GM21786 (cell line): Measurements from ENCODE around the gene RAD51B.

Experiments
- ATAC-seq: cut with Tn5 transposase; IDR thresholded peaks from one replicate; pipeline ENCODE4 v1.9.1; 2021; ENCODE audit not compliant: unreplicated experiment

RAD51B gene

DNA sequence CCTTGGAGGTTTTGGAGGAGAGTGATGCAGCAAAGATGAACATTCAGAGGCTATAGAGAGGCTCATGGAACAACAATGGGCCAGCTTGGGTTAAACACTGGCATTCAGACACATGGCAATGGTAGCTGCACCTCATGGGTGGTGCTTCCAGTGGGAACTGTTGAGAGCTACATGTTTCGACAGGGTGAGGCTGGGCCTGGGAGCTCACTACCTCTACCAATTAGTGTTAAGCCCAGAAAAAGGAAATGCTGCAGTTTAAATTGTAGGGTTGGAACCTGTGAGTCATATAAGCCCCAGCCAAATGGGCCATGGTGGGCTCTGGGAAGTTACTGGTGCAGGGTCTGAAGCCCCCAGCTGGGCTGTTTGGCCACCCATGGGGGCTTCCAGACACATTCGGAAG is 693.6 kb downstream of the RAD51B start:
- ATAC-seq = no peak

DNA sequence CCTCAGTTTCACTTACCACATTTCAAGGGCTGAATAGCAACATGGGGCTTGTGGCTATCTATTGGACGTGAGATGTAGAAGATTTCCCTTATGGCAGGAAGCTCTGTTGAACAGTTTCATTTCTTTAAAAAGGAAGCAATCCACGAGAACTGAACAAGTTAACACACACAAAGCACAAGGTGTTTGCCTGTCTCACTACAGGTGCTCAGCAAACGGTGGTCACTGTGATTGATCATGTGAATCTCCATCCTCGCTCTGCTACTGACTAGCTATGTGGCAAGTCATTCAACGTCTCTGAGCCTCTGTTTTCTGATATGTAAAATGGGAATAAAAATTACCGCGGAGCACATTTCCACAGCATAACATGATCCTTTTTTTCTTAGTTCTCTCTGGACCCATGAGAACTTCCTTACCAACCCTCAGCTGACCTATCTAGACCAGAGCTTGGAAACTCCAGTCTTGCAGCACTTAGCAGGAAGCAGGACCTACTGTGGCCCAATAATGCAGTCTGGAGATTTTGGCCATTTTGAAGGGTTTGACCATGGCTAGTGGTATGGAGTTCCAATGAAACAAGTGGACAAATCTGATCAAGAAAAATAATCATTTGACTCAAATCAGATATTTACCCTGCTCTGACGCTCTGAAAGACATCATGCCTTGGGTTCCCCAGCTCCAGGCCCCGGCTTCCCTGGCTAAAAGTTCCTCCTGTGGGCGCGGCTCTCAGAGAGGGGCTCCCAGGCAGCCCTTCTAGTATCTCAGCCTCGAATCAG is 694.4 kb downstream of the RAD51B start:
- peak; percentile 71 for ATAC-seq

DNA sequence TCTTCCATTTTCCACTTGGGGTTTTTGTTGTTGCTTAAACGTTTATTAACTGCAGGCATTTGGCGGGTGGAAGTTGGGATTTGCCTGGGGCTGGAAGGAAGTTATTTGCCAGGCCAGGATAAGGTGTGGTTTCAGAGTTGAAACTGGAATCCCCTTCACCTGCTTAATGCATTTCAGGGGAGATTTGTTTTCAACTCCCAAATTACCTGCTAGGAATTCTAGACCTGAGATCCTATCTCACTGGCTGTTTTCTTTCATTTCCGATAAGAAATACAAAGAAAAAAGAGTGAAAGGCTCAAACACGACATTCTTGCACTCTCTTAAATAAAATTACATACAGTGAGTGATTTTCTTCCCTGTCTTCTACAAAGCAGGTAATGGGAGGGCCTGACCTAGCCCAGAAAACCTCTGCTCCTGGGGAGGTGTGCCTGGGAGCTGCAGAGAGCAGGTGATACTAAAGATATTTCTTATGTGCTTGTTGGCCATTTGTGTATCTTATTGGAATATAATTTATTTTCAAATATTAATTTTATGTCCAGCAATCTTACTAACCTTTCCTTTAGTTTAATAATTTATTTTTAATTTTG is 695.1 kb downstream of the RAD51B start:
- no peak for ATAC-seq

DNA sequence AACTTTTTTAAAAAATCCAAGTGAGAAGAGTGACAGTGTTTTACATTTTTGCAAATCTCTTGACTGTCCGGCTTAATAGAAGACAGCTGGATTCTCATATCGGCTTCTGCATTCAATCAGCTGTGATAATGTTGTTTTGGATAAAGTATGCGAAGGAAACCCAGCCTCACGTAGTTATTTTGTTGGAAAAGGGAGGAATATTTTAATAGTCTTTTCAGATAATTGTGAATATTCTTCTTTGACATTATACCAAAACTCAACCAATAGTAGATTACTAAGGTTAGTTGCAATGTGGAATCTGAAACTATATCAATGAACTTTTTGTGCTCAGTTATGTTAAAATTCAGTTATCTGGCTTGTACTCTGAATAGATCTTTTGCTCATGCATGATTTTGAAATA is 696.8 kb downstream of the RAD51B start:
- no peak for ATAC-seq

DNA sequence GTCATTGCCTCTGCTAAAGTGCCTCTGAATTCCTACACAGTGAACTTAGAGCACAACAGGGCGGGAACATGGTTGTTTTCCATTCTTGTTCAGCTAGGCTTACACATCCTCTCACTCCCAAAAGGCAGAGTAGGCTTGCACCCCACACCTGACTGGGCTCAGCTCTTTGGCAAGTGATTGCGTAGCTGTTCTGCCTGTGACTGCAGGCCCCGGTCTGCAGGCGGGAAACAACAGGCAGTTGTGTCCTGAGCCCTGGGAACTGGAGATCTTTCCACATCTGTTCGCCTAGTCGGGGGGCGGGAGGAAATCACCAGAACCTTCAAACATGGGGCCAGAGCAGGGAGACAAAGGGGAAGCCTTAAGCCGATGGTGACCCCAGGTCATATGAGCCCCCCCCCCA is 698.6 kb downstream of the RAD51B start:
- ATAC-seq = no peak

DNA sequence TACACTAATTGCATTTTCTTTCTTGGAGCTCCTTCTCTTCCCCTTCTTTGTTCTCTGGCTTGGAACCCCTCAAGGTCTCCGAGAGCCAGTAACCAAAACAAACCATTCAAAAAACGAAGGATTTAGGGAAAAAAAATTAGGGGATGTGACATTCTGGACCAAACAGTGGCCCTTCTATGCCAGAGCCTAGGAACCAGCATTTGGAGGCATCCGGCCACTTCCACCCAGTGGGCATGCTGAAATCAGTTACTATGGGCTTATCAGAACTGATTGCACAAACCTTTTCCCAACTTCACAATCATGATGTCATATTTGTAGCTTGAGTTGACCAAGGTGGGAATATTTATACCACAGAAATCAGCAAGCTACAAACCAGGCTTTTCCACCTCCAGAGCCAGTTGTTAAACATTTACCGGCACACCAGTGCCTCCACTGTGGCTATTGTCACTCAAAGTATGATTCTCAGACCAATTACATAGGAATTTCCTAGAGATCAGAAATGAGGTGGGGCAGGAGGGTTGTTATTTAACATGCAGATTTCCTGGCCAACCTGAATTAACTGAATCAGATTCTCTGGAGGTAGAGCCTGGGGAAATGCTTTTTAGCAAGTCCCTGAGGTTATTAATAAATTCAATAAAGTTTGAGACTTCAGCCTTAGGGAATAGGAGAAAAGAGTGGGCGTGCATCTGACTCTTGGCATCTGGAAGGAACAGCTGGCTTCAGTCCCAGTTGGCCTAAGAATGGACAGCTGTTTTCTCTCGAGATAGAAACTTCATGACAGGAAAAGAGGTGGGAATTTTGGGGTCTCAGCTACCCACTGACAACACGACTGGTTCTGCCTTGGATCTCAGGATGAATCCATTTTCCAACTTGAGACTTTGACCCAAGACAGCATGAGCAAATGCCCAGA is 699.4 kb downstream of the RAD51B start:
- ATAC-seq = no peak

DNA sequence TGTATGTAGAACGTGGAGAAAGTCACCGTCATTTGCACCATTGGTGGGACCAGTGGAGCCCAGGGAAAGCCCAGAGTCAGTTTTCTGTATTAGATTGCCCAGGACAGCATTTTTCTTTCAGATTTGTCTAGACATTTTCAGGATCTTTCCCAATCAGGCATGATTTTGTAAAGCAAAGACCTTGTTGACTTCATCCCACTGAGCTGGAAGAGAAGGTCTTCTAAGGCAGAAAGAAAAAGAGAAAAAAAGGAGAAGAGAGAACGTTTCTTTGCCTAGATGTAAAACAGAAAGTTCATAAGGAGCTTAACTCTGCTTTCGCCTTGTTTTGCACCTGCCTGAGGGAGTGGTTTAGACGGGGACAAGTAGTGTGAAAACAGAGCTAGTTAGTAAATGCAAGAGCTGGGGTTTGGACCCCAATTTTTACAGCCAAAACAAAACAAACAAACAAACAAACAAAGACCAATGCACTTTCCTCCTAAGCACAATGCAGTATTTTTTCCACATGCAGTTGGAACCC is 700.1 kb downstream of the RAD51B start:
- no peak for ATAC-seq

DNA sequence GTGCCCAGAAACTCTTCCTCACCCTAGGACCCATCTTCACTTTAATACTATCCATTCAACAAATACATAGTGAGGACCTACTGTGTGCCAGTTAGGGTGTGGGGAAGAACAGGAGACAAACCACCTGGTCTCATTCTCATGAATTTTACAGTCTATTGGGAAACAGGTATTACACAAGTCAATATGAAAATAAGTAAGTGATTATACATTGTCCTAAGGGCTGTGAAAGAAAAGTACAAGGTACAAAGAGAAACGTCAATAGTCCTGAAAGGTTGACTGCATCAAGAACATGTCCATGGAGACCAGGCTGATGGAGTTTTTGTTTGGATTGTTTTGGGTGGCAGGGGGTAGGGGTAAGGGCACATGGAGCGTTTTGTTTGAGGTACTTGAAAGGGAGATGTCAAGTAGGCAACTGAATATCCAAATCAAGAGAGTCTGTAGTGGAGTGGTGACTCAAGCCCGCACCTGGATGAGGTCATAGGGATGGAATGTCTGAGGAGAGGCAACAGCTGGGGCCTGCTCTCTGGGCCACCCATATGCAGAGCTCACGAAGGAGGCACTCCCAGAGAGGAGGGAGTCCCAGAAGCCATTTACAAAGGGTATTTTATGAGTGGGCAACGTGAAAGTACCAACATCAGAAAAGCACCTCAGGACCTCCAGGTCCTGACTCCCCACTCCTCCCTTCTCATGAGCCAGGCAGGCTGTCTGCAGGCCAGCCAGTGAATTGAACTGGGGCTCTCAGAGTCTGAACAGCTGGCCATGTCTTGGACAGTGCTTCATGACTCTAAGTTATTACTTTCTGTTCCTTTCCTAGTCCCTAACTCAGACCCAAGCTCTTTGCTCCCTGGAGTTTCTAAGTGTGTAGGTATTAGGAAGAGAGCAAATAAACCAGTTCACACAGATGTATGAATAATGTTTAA is 701.3 kb downstream of the RAD51B start:
- ATAC-seq = no peak

DNA sequence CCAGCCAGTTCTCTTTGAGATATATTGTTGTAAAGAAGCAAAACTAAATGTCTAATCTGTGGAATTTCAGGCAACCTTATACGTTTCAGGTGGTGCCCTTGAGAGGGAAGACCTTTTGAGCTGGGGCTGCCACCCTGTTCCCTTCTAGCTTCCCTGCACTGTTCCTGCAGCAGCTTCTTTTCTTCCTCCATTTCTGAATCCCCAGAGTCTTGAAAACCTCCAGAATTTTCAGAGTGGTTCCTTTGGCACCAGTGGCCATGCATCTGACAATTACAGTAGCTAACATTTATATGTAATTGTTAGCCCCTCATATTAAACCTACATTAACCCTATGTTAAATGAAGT is 702.0 kb downstream of the RAD51B start:
- no peak for ATAC-seq

DNA sequence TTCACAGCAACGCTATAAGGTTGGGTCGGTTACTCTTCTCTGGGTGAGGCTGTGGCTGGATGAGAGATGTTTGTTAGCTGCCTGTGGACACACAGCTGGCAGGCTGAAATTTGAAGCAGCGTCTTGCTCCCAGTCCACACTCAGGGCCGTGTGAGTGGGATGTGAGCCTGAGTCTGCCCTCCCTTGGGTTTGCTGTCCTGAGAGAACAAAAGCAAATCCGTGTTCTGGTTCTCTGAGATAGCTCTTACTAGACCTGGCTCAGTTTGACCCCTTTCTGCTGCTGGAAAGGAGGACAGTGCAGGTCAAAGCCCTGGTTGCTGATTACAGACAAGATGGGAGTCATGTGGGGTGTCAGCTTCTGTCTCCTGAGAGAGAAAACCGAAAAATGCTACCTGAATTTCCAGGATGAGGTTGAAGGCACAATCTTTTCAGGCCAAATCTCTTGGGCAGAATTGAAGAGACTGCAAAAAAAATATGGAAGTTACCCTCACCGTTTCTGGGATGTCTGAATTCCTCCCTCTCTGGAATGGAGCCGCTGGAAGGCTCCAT is 702.5 kb downstream of the RAD51B start:
- ATAC-seq = no peak

DNA sequence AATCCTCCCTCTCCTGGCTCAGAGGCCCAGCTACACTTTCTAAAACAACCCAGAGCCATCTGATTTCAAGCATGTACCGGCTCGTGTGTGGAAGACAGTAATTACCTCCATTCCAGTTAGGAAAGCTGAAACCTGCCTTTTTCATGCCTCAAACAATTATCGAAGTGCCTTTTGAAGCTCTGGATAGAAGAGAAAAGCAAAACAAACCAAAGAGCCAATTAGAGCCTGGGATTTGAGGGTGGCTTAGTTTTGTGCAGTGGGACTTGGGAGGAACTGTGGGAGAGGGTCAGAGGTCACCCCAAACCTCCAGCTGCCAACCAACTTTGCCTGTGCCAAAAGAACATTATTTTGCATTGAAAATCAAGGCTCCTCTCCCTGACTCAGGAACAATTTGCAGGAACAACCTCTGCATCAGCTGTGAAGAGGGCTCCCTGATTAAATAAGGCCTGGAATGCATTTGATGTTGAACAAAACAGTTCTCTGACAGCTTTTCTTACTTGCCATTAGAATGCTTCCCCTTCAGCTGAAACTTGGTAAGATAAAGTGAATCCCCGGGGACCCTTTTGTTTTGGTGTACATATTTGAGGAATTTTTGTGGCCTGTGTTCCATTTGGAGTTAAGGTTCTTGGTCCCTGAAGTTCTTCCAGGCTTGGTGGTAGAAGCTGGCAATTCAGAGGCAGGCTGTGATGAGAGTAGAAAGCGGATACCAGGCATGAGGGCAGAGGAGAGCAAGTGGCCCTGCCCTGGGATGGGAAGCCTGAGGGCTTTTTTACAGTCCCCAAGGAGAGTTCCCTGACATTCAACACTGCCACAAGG is 703.1 kb downstream of the RAD51B start:
- no peak for ATAC-seq

DNA sequence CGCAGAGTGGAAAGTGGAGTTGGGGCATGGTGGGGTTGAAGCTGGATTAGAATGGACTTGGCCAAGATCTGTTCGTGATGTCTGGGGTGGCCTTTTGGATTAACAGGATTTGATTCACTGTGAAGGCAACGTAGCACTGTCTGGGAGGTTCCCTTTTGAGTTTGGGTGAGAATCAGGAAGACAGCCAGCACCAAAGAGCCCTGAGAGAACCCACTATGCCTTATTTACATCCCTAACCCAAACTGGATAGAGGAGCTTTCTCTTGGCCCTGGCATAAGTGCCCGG is 703.7 kb downstream of the RAD51B start:
- ATAC-seq = no peak

DNA sequence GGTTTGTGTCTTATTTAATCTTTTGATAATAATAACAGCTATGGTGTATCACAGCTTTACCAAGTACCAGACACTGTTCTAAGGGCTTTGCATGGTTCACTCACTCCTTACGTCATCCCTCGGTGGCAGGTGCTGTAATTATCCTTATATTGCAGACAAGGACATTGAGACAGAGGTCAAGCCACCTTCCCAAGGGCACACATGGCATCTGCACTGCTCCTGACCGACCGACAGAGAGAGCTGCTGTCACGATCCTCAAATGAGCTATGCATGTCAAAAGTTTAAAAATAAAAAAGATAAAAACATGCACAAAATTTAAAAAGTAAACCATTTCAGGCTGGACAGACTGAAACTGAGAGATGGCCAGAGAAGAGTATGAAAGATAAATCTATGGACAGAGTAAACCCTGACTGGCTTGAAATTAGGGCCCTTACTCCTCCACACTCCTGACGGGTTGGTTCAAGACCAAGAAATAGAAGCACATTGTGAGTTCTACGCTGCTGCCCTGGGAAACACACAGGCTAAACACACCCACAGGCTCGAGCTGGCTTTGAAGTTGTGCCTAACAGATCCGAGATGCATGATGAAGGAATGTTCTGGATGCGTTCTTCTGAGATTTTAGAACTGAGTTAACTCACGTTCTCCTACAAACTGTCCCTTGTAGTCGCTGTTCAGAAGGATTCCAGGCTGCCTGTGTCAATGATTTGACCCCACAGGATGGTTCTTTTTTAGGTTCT is 704.6 kb downstream of the RAD51B start:
- ATAC-seq = no peak

DNA sequence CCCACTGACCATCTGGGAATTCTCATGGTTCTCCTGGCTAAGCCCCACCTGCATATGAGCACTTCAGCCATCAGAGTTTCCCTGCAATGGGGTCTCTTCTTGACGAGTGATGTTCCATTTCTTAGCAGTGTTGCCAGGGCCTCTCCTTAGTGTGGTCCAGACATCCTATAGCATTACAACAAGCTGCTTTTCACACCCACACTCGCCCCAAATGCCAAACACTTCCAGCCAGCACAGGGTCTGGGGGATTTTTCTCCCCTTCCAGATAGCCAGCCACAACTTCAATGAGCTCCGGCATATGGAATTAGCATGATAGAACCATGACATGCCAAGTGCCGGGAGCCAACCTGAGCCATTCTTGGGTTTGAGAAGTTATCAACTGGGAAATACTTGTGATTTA is 705.9 kb downstream of the RAD51B start:
- no peak for ATAC-seq

DNA sequence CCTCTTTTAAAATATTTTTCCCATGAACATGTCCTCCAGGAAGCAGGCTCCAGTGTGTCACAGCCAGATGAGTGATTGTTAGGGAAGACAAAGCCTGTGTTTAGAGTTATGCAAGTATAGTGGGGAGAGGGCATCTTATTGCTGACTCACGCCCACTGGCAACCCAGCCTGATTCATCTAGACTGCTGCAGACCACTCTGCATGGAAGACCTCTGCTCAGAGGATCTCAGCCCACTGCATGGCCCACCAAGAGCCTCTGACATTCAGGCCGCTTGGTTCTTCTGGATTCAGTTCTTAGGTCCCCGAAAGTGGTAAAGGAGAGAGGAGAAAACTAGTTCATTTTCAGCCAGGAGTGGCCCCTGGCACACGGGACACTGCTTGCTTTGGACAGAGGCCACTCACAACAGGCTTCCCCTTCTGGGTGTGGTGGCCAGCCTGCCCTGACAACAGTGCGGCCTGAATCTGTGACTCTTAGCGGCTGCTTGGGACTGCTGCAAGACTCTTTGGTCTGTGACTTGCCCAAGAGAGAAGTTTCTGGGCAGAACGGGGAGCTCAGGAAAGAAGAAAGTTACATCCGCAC is 707.0 kb downstream of the RAD51B start:
- no peak for ATAC-seq

DNA sequence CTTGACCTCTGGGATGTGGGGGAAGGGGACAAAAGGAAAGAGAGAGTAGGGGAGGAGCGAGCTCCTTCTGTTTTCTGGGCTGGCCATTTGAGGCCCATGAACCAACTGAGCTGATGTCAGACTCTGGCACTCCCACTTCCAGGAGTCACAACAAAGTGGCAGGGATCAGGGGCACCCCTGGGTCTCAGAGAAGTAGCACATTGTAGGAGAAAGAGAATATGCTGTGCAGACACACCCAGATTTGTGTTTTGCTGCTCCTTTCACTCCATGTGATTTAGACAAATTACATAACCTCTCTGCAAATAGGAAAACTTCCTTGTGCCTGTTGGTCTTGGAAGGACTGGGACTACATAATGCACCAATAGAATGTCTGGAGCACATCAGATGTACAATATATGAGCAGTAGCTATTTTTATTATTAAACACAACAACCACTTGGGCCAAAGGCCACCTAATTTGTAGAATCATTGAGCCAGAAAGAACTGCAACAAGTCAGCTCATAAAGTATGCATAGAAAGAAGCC is 707.8 kb downstream of the RAD51B start:
- ATAC-seq = no peak

DNA sequence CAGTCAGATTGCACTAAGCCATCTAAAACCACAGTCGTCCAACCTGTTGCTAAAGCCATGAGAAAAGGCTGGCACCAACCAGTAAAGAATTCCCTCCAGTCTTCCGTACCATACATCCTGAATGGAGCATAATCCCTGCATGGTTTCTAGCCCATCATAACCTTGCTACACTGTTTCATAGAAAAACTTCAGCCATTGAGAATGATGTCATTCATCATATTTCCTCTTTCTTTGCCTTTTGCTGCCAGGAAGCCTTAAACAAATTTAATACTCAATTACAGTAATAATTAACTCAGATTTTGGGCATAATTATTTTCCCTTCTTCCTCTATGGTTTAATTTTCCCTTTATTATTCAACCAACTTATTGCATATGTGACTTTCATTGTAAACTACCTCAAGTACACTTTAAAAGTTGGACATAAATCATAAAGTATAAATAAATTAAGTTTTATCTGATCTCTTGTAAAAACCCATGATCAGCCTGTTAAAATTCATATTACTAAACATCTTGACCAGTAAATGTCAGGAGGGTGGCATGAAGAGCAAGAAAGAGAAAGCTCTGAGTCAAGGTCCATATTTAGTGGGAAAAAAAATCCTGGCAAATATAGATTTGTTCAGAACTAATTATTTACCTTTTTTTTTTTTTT is 708.6 kb downstream of the RAD51B start:
- ATAC-seq = no peak

DNA sequence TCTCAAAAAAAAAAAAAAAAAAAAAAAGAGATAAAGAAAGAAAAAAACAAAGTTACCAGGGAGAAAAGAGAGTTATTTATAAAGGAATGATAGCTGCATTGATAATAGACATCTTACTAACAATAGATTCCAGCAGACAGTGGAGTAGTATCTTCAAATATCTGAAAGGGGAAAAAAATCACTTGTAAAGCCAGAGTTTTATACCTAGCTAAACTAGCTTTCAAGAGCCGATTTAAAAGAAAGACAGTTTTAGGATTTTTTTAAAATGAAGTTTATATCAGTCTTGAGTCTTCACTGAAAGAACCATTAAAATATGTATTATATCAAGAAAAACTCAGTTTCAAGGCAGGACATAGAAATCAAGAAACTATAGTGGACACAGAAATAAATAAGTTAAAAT is 710.9 kb downstream of the RAD51B start:
- no peak for ATAC-seq
